Keratinocyte (primary cell): ENCODE measurements around the gene FAM20C. TPM values are rescaled to one million over a fixed set of nuclear protein-coding genes. Genes with fewer than 3 reads are reported as not detected.

Experiments used
- DNase-seq: peaks from one replicate; pipeline ENCODE4 v3.0.0-alpha.2; 2011; ENCODE audit warnings: low read depth, missing footprints, low spot score
- FAIRE-seq: peaks from 2 replicates; lab custom pipeline; 2011; peaks lifted over from hg19 to GRCh38; lab: Jason Lieb, UNC
- H2AFZ ChIP-seq: 2 replicates; pipeline ENCODE4 v1.6.0; 2012; ENCODE audit warnings: low read length, control low read depth, inconsistent platforms; ENCODE audit not compliant: control insufficient read depth
- H3K27ac ChIP-seq: 2 replicates; pipeline ENCODE4 v1.5.1; 2011; ENCODE audit warnings: low read length; ENCODE audit not compliant: control insufficient read depth, insufficient read depth
- H3K27me3 ChIP-seq: 3 replicates; pipeline ENCODE4 v1.6.0; 2011; ENCODE audit warnings: low read length; ENCODE audit not compliant: control insufficient read depth, insufficient read depth; ENCODE audit errors: extremely low read depth
- H3K36me3 ChIP-seq, 2 experiments: 2 replicates in 1 of 2; 3 replicates in 1 of 2; pipeline ENCODE4 v1.5.1; 2011; ENCODE audit warnings: low read length in 2 of 2, mild to moderate bottlenecking in 1 of 2; ENCODE audit not compliant: control insufficient read depth in 2 of 2, insufficient read depth in 2 of 2; ENCODE audit errors: extremely low read depth in 1 of 2
- H3K4me1 ChIP-seq: 3 replicates; pipeline ENCODE4 v1.5.1; 2011; ENCODE audit warnings: low read length; ENCODE audit not compliant: control insufficient read depth, insufficient read depth; ENCODE audit errors: extremely low read depth
- H3K4me2 ChIP-seq: 3 replicates; pipeline ENCODE4 v1.6.0; 2011; ENCODE audit warnings: low read depth, low read length; ENCODE audit not compliant: control insufficient read depth, insufficient read depth; ENCODE audit errors: extremely low read depth
- H3K4me3 ChIP-seq, 3 experiments: fragments of 200-600 bp in 1 of 3; sonication (generic) in 1 of 3; 2 replicates in 2 of 3; 3 replicates in 1 of 3; pipeline ENCODE4 v1.5.1; 2011 to 2016; ENCODE audit warnings: low read length in 3 of 3, mild to moderate bottlenecking in 3 of 3, control low read depth in 2 of 3, inconsistent platforms in 1 of 3, low read depth in 1 of 3, mixed read lengths in 1 of 3, mixed run types in 1 of 3, moderate library complexity in 1 of 3; ENCODE audit not compliant: control insufficient read depth in 2 of 3, insufficient read depth in 2 of 3; ENCODE audit errors: extremely low read depth in 1 of 3
- H3K79me2 ChIP-seq: 2 replicates; pipeline ENCODE4 v1.6.0; 2012; ENCODE audit warnings: low read length; ENCODE audit not compliant: control insufficient read depth, insufficient read depth
- H3K9ac ChIP-seq: 3 replicates; pipeline ENCODE4 v1.6.0; 2011; ENCODE audit warnings: low read length; ENCODE audit not compliant: control insufficient read depth, insufficient read depth; ENCODE audit errors: extremely low read depth
- H3K9me1 ChIP-seq: 3 replicates; pipeline ENCODE4 v1.6.0; 2011; ENCODE audit warnings: low read length; ENCODE audit not compliant: control insufficient read depth, insufficient read depth; ENCODE audit errors: extremely low read depth
- H3K9me3 ChIP-seq: 2 replicates; pipeline ENCODE4 v1.5.1; 2012; ENCODE audit warnings: low read depth, low read length; ENCODE audit not compliant: control insufficient read depth
- H4K20me1 ChIP-seq: 3 replicates; pipeline ENCODE4 v1.6.0; 2011; ENCODE audit warnings: low read length; ENCODE audit not compliant: control insufficient read depth, insufficient read depth; ENCODE audit errors: extremely low read depth
- EZH2 ChIP-seq: IDR thresholded peaks from one replicate; pipeline ENCODE4 v1.6.1; 2012; ENCODE audit warnings: inconsistent platforms, mild to moderate bottlenecking, low read length, moderate library complexity
- dilution Hi-C: fragments of 300-500 bp; cut with MboI; formaldehyde crosslinking; loops from one replicate; pipeline ENCODE4 v1.7.0; 2020; ENCODE audit warnings: low sequenced_read_pairs; ENCODE audit not compliant: extremely low pct_ligation_motif_present
- polyA plus RNA-seq, 5 experiments: library from polyadenylated mRNA; depleted of rRNA in 3 of 5; stranded (reverse) in 3 of 5; stranded (forward) in 1 of 5; unstranded in 1 of 5; fragments of >200 nt; gene quantifications; 1 replicate in 1 of 5; 2 replicates in 3 of 5; 3 replicates in 1 of 5; pipeline versions ENCODE4 v1.2.1 to v1.2.3, GENCODE V29; 2011 to 2012; ENCODE audit warnings: missing spikeins in 2 of 5, low read depth in 1 of 5, low replicate concordance in 1 of 5
- TF ChIP-seq, protein P1 (sequence below), 3 experiments: IDR thresholded peaks in 1 of 3; conservative IDR thresholded peaks in 1 of 3; optimal IDR thresholded peaks in 1 of 3; 2 replicates in 2 of 3; 3 replicates in 1 of 3; pipeline versions ENCODE3 to v1.5.1; 2011; ENCODE audit warnings: low read length in 3 of 3, mild to moderate bottlenecking in 3 of 3, moderate library complexity in 2 of 3, control low read depth in 1 of 3, inconsistent platforms in 1 of 3; ENCODE audit not compliant: insufficient read depth in 2 of 3; ENCODE audit errors: extremely low read depth in 1 of 3

The FAM20C gene
- polyA plus RNA-seq, 1 donor (not counting 4 experiments of a cell fraction or from before 2014, with no cell fraction given): 3.8 TPM

DNA sequence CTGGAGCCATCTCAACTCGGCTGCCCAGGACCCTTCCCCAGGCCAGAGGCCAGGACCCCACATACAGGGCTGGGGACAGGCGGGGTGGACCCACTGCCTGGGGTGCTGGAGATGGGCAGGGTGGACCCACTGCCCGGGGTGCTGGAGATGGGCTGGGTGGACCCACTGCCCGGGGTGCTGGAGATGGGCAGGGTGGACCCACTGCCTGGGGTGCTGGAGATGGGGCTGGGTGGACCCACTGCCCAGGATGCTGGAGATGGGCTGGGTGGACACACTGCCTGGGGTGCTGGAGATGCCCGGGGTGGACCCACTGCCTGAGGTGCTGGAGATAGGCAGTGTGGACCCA lies 65.2 kb downstream of the FAM20C start:
- H4K20me1 ChIP-seq: no peaks in the 10 kb centered on the region
- no peak overlapping the region for H3K9ac ChIP-seq
- no peaks in the 10 kb centered on the region for H3K27me3 ChIP-seq
- H3K4me1 ChIP-seq: no peaks in the 10 kb centered on the region
- peaks cover 13% of the 10 kb centered on the region for H3K9me3 ChIP-seq
- no peak for TF ChIP-seq EZH2
- no peaks in the 10 kb centered on the region for H3K9me1 ChIP-seq
- no peaks in the 10 kb centered on the region for H3K79me2 ChIP-seq
- H3K27ac ChIP-seq: no peak overlapping the region
- no peak overlapping the region for H3K4me3 ChIP-seq
- FAIRE-seq (no peak), DNase-seq (no peak)
- no peak overlapping the region for H2AFZ ChIP-seq
- H3K4me2 ChIP-seq: no peak overlapping the region
- dilution Hi-C loops: no loop called here
- peaks cover 0 to 5% of the 10 kb centered on the region in 2 experiments for H3K36me3 ChIP-seq

DNA sequence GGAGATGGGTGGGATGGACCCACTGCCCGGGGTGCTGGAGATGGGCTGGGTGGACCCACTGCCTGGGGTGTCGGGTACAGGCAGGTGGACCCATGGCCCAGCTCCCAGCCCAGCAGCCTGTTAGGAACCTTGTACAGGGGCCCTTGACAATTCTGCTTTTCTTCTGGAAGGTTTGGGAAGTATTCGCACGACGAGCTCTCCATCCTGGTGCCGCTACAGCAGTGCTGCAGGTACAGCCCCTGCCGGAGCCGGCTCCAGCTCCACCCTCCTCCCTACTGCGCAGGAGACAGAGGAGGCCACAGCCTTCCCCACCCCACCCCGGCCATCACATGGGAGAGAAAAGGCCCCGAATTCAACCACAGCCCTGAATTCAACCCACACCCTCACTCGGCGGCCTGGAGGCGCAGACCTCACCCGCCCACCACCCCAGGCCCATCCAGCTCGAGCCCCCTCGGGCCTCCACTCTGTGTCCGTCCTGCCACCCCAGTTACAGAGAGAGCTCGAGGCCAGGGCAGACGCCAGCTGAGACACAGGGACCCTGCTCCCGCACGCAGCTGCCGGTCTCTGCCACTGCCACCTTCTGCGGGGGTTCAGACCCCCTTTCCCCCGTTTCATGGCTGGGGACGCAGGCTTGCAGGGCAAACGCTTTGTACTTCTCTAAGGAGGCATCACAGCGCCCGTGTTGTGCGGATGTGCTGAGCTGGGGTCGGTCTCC lies 66.3 kb downstream of the FAM20C start:
- H2AFZ ChIP-seq: no peak overlapping the region
- H3K27me3 ChIP-seq: no peaks in the 10 kb centered on the region
- dilution Hi-C loops: no loop called here
- peaks cover 14% of the 10 kb centered on the region for H3K9me3 ChIP-seq
- no peaks in the 10 kb centered on the region for H3K9me1 ChIP-seq
- TF ChIP-seq, protein P1, sequence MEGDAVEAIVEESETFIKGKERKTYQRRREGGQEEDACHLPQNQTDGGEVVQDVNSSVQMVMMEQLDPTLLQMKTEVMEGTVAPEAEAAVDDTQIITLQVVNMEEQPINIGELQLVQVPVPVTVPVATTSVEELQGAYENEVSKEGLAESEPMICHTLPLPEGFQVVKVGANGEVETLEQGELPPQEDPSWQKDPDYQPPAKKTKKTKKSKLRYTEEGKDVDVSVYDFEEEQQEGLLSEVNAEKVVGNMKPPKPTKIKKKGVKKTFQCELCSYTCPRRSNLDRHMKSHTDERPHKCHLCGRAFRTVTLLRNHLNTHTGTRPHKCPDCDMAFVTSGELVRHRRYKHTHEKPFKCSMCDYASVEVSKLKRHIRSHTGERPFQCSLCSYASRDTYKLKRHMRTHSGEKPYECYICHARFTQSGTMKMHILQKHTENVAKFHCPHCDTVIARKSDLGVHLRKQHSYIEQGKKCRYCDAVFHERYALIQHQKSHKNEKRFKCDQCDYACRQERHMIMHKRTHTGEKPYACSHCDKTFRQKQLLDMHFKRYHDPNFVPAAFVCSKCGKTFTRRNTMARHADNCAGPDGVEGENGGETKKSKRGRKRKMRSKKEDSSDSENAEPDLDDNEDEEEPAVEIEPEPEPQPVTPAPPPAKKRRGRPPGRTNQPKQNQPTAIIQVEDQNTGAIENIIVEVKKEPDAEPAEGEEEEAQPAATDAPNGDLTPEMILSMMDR (optimal IDR thresholded peaks at IDR 0.05 in 1 of 3, IDR thresholded peaks at IDR 0.05 in 1 of 3, conservative IDR thresholded peaks at IDR 0.05 in 1 of 3; ENCODE audit: extremely low read depth in 1 of 3, insufficient read depth in 2 of 3, low read length in 3 of 3): no peak
- TF ChIP-seq EZH2: no peak
- H3K36me3 ChIP-seq: peaks cover 0 to 3% of the 10 kb centered on the region in 2 experiments
- no peak overlapping the region for H3K27ac ChIP-seq
- no peak overlapping the region for H3K9ac ChIP-seq
- no peaks in the 10 kb centered on the region for H3K79me2 ChIP-seq
- H3K4me1 ChIP-seq: no peaks in the 10 kb centered on the region
- H3K4me3 ChIP-seq: no peak overlapping the region
- H3K4me2 ChIP-seq: no peak overlapping the region
- H4K20me1 ChIP-seq: no peaks in the 10 kb centered on the region
- DNase-seq (no peak), FAIRE-seq (no peak)

DNA sequence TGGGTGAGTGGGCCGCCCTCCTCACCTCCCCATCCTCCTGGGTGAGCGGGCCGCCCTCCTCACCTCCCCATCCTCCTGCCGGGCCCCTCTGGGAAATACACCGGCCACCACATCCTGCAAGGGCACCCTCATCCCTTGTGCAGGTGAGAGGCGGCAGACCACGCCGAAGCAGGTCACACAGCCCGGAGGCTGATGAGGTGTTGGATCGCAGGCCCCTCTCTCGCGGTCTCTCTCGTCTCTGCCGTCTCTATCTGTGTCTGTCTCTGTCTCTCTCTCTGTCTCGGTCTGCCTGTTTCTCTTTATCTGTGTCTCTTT lies 66.8 kb downstream of the FAM20C start:
- H2AFZ ChIP-seq: no peak overlapping the region
- H3K36me3 ChIP-seq: peaks cover 0 to 3% of the 10 kb centered on the region in 2 experiments
- DNase-seq: no peak
- H3K27ac ChIP-seq: no peak overlapping the region
- H3K4me1 ChIP-seq: no peaks in the 10 kb centered on the region
- no peaks in the 10 kb centered on the region for H3K27me3 ChIP-seq
- no peak for FAIRE-seq
- dilution Hi-C loops: no loop called here
- H3K9me1 ChIP-seq: no peaks in the 10 kb centered on the region
- no peaks in the 10 kb centered on the region for H3K79me2 ChIP-seq
- H3K4me2 ChIP-seq: no peak overlapping the region
- H4K20me1 ChIP-seq: no peaks in the 10 kb centered on the region
- no peak for TF ChIP-seq EZH2
- TF ChIP-seq, protein P1 (optimal IDR thresholded peaks at IDR 0.05 in 1 of 3, IDR thresholded peaks at IDR 0.05 in 1 of 3, conservative IDR thresholded peaks at IDR 0.05 in 1 of 3; ENCODE audit: extremely low read depth in 1 of 3, insufficient read depth in 2 of 3, low read length in 3 of 3): no peak
- peaks cover 14% of the 10 kb centered on the region for H3K9me3 ChIP-seq
- no peak overlapping the region for H3K9ac ChIP-seq
- H3K4me3 ChIP-seq: no peak overlapping the region
